Activated naive CD4-positive, alpha-beta T cell (primary cell): ENCODE measurements around the gene TRIM34.
"Not testable (repeated sequence)": the region's sequence is repeated elsewhere in the genome, so short reads cannot be mapped to it uniquely, and the experiment has no call there.

Source experiments
- DNase-seq, 4 experiments: peaks; one replicate each; lab custom pipeline; 2025; lab: John Stamatoyannopoulos, UW

TRIM34 gene

GRCh38 chr11:5624489-5625279, at the start of gene TRIM34:
Gene TRIM34, plus strand, starts transcription at chr11:5625001. Its CDS starts 7,331 bp downstream, at chr11:5632332.
- DNase-seq, result peak in 2 of 4 experiments; percentile 27 to 55

- DNase-seq, result no peak
Observed at GRCh38 chr11:5575152-5575551, 49.6 kb upstream of the TRIM34 start.

GRCh38 chr11:5577101-5577500, 47.7 kb upstream of the TRIM34 start:
- DNase-seq, result no peak

- DNase-seq, result no peak
Observed at GRCh38 chr11:5580577-5580976, 44.2 kb upstream of the TRIM34 start, which contains the start of gene OR52B6. Gene OR52B6, plus strand, starts transcription at chr11:5580877. Its CDS starts 0 bp downstream, at chr11:5580877.

GRCh38 chr11:5581014-5581413, 43.8 kb upstream of the TRIM34 start:
- no peak for DNase-seq

- DNase-seq, result not testable (repeated sequence)
Observed at GRCh38 chr11:5584458-5584857, 40.3 kb upstream of the TRIM34 start.

GRCh38 chr11:5589906-5590305, 34.9 kb upstream of the TRIM34 start:
- not testable (repeated sequence) for DNase-seq

GRCh38 chr11:5591613-5592012, 33.2 kb upstream of the TRIM34 start:
- DNase-seq, result no peak

GRCh38 chr11:5592615-5593014, 32.2 kb upstream of the TRIM34 start:
- no peak for DNase-seq

GRCh38 chr11:5593146-5593545, 31.7 kb upstream of the TRIM34 start:
- DNase-seq, result no peak

- no peak for DNase-seq
Observed at GRCh38 chr11:5596607-5597201, 28.1 kb upstream of the TRIM34 start, which contains the start of gene TRIM6. Gene TRIM6, plus strand, starts transcription at chr11:5596637. Its CDS starts 261 bp downstream, at chr11:5596898.

- DNase-seq, result no peak
Observed at GRCh38 chr11:5597953-5598352, 26.8 kb upstream of the TRIM34 start.

GRCh38 chr11:5600374-5600851, 24.4 kb upstream of the TRIM34 start:
- DNase-seq, result peak in 2 of 4 experiments; percentile 17 to 45

- not testable (repeated sequence) for DNase-seq
Observed at GRCh38 chr11:5602791-5603190, 22.0 kb upstream of the TRIM34 start.

GRCh38 chr11:5603326-5603725, 21.5 kb upstream of the TRIM34 start:
- DNase-seq, result no peak

GRCh38 chr11:5604896-5605295, 19.9 kb upstream of the TRIM34 start:
- no peak for DNase-seq

GRCh38 chr11:5605849-5606248, 19.0 kb upstream of the TRIM34 start:
- no peak for DNase-seq

- DNase-seq, result no peak
Observed at GRCh38 chr11:5608808-5609207, 16.0 kb upstream of the TRIM34 start.

- DNase-seq, result no peak
Observed at GRCh38 chr11:5610446-5610845, 14.4 kb upstream of the TRIM34 start.

- DNase-seq, result no peak
Observed at GRCh38 chr11:5611627-5612026, 13.2 kb upstream of the TRIM34 start.

- no peak for DNase-seq
Observed at GRCh38 chr11:5618807-5619206, 6.0 kb upstream of the TRIM34 start.

- DNase-seq, result no peak
Observed at GRCh38 chr11:5620651-5621521, 3.9 kb upstream of the TRIM34 start.
